Fibroblast of skin of scalp (primary cell): ENCODE results near the gene AP1S1.
A peak's percentile ranks its signal among the peaks of the same experiment; 100 is the strongest.
"Not testable (repeated sequence)": the region's sequence is repeated elsewhere in the genome, so short reads cannot be mapped to it uniquely, and the experiment has no call there.

Source experiments
- DNase-seq: peaks from one replicate; pipeline ENCODE4 v3.0.0-alpha.2; 2013

AP1S1 gene

DNA sequence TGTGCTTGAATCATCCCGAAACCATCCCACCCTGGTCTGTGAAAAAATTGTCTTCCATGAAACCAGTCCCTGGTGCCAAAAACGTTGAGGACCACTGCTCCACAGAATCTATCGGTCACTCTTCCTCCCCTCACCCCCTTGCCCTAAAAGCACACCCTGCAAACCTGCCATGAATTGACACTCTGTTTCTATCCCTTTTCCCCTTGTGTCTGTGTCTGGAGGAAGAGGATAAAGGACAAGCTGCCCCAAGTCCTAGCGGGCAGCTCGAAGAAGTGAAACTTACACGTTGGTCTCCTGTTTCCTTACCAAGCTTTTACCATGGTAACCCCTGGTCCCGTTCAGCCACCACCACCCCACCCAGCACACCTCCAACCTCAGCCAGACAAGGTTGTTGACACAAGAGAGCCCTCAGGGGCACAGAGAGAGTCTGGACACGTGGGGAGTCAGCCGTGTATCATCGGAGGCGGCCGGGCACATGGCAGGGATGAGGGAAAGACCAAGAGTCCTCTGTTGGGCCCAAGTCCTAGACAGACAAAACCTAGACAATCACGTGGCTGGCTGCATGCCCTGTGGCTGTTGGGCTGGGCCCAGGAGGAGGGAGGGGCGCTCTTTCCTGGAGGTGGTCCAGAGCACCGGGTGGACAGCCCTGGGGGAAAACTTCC is 28.2 kb upstream of the AP1S1 start:
- DNase-seq, result peak; percentile 93

DNA sequence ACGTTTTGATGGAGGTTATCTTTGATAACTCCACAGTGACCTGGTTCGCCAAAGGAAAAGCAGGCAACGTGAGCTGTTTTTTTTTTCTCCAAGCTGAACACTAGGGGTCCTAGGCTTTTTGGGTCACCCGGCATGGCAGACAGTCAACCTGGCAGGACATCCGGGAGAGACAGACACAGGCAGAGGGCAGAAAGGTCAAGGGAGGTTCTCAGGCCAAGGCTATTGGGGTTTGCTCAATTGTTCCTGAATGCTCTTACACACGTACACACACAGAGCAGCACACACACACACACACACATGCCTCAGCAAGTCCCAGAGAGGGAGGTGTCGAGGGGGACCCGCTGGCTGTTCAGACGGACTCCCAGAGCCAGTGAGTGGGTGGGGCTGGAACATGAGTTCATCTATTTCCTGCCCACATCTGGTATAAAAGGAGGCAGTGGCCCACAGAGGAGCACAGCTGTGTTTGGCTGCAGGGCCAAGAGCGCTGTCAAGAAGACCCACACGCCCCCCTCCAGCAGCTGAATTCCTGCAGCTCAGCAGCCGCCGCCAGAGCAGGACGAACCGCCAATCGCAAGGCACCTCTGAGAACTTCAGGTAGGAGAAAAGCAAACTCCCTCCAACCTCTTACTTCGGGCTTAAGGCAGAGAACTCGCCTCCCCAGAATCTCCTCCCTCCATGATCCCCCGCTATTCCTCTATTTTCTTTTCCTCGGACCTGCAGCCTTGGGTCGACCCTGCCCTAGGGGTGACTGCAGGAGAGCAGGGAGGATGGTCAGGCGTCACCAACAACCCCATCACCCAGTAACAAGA is 27.4 kb upstream of the AP1S1 start, which contains the start of gene SERPINE1:
TSS of gene SERPINE1 (plus strand) at position 454 of the 809 bp plus-strand sequence. CDS start 1,290 bp downstream, outside the sequence.
- peak; percentile 100 for DNase-seq

DNA sequence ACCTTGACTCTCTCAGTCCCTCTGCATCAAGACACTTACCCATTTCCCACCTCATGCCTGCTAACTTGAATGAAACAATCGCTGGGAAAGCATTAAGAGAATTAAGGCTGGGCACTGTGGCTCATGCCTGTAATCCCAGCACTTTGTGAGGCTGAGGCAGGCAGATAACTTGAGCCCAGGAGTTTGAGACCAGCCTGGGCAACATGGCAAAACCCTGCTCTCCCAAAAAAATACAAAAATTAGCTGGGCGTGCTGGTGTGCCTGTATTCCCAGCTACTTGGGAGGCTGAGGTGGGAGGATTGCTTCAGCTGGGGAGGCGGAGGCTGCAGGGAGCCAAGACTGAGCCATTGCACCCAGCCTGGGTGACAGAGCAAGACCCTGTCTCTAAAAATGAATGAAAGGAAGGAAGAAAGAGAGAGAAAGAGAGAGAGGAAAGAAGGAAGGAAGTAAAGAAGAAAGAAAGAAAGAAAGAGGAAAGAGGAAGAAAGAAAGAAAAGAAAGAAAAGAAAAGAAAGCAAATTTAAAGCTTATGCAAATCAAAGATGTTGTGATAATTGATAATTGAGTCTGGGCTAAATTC is 26.7 kb upstream of the AP1S1 start:
- DNase-seq, result no peak

DNA sequence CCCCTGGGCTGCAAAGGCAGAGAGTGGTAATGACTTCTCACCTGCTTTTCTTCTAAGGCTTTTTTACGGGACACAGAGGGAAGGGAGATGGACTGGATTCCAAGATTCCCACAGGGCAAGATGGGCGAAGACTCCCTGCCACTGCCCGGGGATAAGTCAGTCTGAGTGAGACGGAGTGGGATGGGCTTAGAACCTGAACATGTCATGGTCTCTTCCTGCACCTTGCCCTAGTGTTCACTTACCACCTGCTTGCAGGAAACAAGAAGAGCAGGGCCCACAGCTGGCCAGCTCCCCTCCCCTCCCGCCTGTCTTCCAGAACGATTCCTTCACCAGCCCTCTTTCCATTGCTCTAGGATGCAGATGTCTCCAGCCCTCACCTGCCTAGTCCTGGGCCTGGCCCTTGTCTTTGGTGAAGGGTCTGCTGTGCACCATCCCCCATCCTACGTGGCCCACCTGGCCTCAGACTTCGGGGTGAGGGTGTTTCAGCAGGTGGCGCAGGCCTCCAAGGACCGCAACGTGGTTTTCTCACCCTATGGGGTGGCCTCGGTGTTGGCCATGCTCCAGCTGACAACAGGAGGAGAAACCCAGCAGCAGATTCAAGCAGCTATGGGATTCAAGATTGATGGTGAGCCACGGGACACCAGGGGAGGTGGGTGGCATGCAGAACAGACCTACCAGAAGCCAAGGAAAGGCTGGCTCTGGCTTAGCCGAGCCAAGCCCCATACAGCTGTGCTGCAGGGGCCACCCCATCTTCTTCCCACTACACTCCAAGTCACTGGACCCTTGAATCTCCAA is 26.0 kb upstream of the AP1S1 start:
- no peak for DNase-seq

DNA sequence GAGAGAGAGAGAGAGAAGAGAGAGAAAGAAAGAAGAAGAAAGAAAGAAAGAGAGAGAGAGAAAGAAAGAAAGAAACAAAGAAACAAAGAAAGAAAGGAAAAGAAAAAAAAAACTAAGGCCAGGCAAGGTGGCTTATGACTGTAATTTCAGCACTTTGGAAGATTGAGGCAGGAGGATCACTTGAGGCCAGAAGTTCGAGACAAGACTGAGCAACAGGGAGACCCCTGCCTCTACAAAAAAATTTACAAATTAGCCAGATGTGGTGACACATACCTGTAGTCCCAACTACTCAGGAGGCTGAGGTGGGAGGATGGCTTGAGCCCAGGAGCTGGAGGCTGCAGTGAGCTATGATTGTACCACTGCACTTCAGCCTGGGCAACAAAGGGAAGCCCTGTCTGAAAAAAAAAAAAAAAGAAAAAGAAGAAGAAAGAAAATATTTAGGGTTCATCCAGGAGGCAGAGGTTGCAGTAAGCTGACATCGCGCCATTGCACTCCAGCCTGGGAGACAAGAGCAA is 24.6 kb upstream of the AP1S1 start:
- DNase-seq, result no peak

DNA sequence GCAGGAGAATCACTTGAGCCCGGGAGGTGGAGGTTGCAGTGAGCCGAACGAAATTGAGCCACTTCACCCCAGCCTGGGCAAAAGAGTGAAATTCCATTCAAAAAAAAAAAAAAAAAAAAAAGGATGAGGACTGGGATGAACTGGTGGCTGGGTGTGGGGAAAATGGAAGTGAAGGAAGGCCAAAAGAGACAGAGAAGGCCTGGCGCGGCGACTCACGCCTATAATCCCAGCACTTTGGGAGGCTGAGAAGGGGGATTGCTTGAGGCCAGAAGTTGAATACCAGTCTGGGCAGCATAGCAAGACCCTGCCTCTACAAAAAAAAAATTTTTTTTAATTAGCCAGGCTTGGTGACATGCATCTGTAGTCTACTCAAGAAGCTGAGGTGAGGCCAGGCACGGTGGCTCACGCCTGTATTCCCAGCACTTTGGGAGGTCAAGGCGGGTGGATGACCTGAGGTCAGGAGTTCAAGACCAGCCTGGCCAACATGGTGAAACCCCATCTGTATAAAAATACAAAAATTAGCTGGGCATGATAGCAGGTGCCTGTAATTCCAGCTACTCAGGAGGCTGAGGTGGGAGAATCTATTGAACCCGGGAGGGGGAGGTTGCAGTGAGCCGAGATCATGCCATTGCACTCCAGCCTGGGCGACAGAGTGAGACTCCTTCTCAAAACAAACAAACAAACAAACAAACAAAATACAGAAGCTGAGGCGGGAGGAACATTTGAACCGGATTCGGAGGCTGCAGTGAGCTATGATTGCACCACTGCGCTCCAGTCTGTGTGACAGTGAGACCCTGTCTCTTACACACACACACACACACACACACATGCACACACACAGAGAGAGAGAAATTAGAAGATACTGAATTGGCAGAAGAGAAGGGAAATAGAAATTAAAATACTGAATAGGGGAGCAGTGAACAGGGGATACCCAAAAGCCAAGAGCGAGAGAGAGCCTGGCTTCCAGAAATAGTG is 21.4 kb upstream of the AP1S1 start:
- DNase-seq, result not testable (repeated sequence)

DNA sequence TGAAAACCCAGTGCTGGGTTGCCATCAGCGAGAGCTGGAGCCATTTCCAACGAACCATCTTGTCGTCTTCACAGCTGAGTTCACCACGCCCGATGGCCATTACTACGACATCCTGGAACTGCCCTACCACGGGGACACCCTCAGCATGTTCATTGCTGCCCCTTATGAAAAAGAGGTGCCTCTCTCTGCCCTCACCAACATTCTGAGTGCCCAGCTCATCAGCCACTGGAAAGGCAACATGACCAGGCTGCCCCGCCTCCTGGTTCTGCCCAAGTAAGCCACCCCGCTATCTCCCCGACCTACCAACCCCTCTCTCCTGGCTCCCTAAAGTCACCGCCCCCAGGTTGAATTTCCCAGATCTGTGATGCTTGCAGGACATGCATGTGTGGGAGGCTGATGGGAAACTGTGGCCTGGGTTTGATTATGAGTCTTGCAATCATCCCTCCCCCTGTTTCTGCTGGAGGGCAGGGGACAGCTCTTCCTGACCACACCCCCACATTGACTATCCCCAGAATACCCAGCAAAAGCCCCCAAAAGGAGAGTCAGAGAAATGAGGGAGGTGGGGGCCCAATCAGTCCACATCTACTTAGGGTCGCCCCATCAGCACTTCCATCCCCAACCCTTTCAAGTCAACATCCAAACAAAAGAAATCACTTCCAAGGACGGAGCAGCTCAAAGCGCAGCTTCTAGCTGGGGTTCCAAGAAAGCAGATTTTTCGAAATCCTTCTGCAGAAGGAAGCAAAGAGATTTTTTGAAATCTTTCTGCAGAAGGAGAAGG is 20.5 kb upstream of the AP1S1 start:
- peak; percentile 63 for DNase-seq

DNA sequence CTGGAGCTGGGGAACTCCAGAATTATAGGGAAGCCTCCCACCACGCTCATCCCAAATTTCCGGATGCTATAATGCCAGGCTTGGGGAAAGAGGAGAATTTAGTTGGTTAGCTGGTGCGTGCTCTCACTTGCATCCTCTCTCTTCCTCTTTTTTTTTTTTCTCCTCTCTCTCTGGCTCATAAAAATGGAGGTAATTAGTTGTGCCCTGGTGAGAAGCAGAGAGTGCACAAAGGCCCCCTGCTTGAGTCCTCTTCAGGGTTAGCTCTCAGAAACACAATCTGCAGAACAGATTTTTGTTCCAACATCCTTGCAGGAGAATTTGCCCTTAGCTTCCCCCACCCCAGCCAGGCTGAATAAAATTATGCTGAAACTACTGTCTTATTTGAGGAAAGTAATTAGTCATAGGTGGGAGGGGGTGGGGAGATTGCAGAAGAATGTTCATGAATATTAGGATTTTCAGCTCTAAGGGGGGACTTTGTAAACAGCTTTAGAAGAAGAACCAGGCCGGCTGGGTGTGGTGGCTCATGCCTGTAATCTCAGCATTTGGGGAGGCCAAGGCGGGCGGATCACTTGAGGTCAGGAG is 19.8 kb upstream of the AP1S1 start:
- DNase-seq, result peak; percentile 63

DNA sequence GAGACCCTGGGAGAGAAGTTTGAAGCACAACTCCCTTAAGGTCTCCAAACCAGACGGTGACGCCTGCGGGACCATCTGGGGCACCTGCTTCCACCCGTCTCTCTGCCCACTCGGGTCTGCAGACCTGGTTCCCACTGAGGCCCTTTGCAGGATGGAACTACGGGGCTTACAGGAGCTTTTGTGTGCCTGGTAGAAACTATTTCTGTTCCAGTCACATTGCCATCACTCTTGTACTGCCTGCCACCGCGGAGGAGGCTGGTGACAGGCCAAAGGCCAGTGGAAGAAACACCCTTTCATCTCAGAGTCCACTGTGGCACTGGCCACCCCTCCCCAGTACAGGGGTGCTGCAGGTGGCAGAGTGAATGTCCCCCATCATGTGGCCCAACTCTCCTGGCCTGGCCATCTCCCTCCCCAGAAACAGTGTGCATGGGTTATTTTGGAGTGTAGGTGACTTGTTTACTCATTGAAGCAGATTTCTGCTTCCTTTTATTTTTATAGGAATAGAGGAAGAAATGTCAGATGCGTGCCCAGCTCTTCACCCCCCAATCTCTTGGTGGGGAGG is 16.5 kb upstream of the AP1S1 start:
- no peak for DNase-seq

DNA sequence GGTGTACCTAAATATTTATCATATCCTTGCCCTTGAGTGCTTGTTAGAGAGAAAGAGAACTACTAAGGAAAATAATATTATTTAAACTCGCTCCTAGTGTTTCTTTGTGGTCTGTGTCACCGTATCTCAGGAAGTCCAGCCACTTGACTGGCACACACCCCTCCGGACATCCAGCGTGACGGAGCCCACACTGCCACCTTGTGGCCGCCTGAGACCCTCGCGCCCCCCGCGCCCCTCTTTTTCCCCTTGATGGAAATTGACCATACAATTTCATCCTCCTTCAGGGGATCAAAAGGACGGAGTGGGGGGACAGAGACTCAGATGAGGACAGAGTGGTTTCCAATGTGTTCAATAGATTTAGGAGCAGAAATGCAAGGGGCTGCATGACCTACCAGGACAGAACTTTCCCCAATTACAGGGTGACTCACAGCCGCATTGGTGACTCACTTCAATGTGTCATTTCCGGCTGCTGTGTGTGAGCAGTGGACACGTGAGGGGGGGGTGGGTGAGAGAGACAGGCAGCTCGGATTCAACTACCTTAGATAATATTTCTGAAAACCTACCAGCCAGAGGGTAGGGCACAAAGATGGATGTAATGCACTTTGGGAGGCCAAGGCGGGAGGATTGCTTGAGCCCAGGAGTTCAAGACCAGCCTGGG is 15.9 kb upstream of the AP1S1 start:
- DNase-seq, result peak; percentile 97

DNA sequence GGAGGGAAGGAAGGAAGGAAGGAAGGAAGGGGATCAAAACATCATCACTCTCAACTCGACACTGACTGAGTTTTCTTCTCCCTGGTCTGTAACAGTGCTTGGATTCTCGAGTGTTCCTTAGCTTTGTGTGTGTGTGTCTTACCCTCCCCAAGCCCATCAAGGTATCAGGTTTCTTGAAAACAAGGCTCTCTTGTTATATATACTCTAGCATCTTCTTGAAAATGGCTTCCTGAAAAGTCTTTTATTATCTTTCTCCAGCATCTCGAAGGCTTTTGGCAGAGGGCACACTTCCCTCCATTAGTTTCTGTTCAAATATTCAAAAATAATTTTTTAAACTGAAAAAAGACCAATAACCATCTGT is 14.0 kb upstream of the AP1S1 start:
- DNase-seq, result peak; percentile 47

DNA sequence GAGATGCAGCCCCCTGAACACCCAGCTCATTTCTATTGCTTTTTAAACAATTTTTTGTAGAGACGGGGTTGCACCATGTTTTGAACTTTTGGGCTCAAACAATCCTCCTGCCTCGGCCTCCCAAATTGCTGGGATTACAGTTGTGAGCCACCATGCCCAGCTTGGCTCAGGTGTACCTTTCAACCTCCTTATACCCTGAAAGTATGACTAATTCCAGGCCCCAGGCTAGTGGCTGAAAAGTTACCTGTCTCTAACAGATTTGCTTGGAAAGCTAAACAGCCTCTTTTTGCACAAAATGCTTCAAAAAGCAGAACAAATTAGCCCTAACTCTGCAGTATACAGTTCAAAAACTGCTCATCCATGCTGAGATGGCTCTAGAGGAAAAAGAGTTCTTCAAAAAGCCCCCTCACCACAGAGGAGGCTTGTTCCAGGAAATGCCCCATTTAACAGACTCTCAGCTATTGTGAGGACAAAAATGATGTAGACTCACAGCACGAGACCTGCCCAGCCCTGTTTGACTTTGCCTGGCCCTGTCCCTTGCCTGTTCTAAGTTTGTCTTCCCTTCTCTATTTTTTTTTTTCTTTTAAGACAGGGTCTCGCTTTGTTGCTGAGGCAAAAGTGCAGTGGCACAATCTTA is 13.4 kb upstream of the AP1S1 start:
- no peak for DNase-seq

DNA sequence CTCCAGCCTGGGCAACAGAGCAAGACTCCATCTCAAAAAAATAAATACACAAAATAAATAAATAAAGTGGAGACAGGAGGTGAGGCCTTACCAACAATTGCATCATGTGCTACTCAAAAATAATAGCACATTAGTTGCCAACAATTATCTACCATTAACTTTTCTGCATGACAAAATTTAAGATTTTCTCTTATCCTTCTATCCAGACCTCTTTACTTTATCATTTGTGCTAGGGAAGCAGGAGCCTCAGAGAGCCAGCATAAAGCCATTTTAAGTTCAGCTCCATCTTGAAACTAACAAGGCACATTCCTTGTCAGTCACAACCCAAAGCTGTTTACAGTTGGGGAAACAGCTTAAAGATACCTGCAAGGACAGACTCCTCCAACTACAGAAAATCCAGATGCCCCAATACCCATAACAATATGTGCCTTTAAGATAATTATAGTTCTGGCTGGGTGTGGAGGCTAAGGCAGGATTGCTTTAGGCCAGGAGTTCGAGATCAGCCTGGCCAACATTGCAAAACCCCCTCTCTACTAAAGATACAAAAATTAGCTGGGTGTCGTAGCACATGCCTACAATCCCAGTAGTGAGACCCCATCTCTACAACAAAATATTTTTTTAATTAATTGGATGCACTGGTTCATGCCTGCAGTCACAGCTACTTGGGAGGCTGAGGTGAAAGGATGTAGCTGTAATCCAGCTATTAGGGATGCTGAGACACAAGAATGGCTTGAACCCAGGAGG is 2.2 kb upstream of the AP1S1 start:
- DNase-seq, result no peak

DNA sequence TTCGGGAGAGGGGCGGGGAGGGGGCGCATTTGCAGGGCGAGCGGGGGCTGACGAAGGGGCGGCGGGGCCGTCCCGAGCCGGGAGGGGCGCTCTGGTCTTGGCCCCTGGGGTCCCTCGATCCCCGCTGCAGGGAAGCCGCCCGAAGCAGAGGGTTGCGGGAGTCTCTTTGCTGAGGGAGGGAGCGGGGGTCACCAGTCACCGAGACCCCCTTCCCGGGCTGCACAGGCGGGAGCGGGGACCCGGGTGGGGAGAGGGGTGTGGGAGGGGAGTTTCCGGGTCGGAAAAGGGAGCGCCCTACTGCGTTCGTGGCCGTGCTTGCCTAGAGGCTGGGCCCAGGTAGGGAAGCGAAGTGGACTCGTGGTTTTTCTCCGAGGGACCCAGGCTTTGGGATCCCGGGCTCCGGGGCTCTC is 422 bp downstream of the AP1S1 start:
- DNase-seq, result no peak

DNA sequence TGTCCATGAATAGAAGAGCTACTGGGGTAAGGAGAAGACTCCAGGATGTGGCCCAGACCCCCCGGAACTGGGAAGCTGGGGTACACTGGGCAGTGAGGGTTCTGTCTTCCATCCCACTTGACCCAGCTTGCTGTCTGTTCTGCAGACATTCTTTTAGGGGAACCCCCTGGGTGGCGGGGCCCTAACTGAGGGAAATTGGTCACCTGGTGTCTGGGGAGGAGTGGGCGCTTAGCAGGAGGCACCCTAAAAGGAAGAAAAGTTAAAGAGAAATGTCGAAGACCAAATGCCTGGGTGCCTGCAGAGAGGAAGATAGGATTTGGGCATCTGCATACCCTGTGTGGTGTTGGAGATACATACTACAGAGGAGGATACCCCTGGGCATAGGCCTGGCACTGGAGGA is 1.0 kb downstream of the AP1S1 start:
- DNase-seq, result no peak

DNA sequence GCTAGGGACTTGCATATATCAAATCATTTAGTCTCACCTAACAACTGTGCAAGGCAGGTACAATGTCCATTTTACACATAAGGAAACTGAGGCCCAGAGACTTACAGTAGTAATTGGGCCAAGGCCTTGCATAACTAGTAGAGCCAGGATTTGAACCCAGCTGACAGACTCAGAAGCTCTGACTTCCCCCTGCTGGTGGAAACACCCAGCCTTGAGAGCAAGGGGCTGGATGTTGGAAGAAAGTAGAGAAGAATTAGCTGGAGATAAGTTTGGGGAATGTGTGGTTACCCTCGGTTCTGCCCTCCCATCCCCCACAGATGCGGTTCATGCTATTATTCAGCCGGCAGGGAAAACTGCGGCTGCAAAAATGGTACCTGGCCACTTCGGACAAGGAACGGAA is 2.0 kb downstream of the AP1S1 start:
- no peak for DNase-seq

DNA sequence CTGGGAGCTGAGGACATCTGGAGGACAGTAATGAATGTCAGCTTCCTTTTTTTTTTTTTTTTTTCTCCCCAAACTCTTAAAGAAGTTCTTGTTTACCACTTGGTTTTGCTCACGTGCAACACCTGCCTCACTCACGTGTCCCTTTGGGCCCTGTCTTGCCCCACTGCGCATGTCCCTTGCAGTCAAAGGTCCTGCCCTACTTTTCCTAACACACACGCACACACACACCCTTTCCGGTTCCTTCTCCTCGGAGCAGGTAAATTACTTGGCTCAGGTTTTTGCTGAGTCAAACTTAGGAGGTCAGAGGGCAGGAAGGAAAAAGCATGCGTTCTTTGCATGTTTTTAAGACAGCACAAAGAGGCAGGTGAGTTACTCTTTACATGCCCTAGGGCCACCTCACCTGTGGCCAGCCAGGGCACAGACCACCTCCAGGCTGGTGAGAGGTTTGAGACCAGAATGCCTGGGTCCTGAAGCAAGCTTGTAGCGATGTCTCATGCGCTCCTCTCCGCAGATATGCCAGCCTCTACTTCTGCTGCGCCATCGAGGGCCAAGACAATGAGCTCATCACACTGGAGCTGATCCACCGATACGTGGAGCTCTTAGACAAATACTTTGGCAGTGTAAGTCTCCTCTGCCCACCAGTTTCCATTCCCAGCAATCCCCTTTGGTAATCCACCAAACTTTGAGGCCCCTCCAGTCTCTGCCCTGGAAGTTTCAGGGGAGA is 2.8 kb downstream of the AP1S1 start:
- DNase-seq, result no peak
